K562 (cell line): ENCODE measurements around the gene PDPK1. TPM values are rescaled to one million over a fixed set of nuclear protein-coding genes. Genes with fewer than 3 reads are reported as not detected.

Experiments used
- ARID1B ChIP-seq: fragments of 450-650 bp; IDR thresholded peaks from 2 replicates; pipeline ENCODE4 v1.6.1; 2016; ENCODE audit warnings: antibody characterized with exemption, mild to moderate bottlenecking, inconsistent platforms
- ATF1 ChIP-seq, 2 experiments: fragments of 450-650 bp in 1 of 2; IDR thresholded peaks; 2 replicates each; pipeline ENCODE4 v1.6.1; 2016; ENCODE audit warnings: missing compliant biosample characterization in 1 of 2, missing genetic modification characterization in 1 of 2
- CBX1 ChIP-seq: sonication (generic); IDR thresholded peaks from 2 replicates; pipeline ENCODE4 v1.6.1; 2016; ENCODE audit warnings: antibody characterized with exemption, low read depth, mild to moderate bottlenecking
- CSDE1 ChIP-seq, 2 experiments: fragments of 450-650 bp; IDR thresholded peaks; 2 replicates each; pipeline ENCODE4 v1.6.1; 2016; ENCODE audit warnings: mild to moderate bottlenecking in 1 of 2
- DIDO1 ChIP-seq: fragments of 450-650 bp; IDR thresholded peaks from 2 replicates; pipeline ENCODE4 v1.6.1; 2016; ENCODE audit warnings: low read depth, missing biosample characterization, missing genetic modification characterization
- DLX4 ChIP-seq: fragments of 250-450 bp; sonication (Bioruptor Pico); IDR thresholded peaks from 2 replicates; pipeline ENCODE4 v1.6.1; 2021; ENCODE audit warnings: mild to moderate bottlenecking
- LARP7 ChIP-seq: fragments of 450-650 bp; IDR thresholded peaks from 2 replicates; pipeline ENCODE4 v1.6.1; 2016
- NCOA1 ChIP-seq: fragments of 450-650 bp; IDR thresholded peaks from 2 replicates; pipeline ENCODE4 v1.6.1; 2016; ENCODE audit warnings: low read depth
- NR2C1 ChIP-seq, 2 experiments: fragments of 450-650 bp; IDR thresholded peaks; 2 replicates each; pipeline ENCODE4 v1.6.1; 2017; ENCODE audit warnings: mild to moderate bottlenecking in 2 of 2, antibody characterized with exemption in 1 of 2, inconsistent platforms in 1 of 2, missing compliant biosample characterization in 1 of 2, missing genetic modification characterization in 1 of 2
- NR2F6 ChIP-seq: fragments of 450-650 bp; formaldehyde crosslinking; IDR thresholded peaks from 2 replicates; pipeline ENCODE4 v1.4.0; 2020; ENCODE audit warnings: mild to moderate bottlenecking
- PHB2 ChIP-seq: fragments of 450-650 bp; IDR thresholded peaks from 2 replicates; pipeline ENCODE4 v1.6.1; 2017; ENCODE audit warnings: low read depth
- RCOR1 ChIP-seq, 2 experiments: IDR thresholded peaks; 2 replicates each; pipeline ENCODE4 v1.6.1; 2012; ENCODE audit warnings: low read depth in 2 of 2, low read length in 2 of 2, borderline replicate concordance in 1 of 2, improper control_type of control experiment in 1 of 2
- SMAD2 ChIP-seq: fragments of 150-350 bp; IDR thresholded peaks from 2 replicates; pipeline ENCODE4 v1.6.1; 2014; ENCODE audit warnings: low read depth, mild to moderate bottlenecking, low read length
- SMARCA4 ChIP-seq: fragments of 450-650 bp; IDR thresholded peaks from 2 replicates; pipeline ENCODE4 v1.6.1; 2016
- SNIP1 ChIP-seq: fragments of 450-650 bp; IDR thresholded peaks from 2 replicates; pipeline ENCODE4 v1.7.1; 2017; ENCODE audit warnings: low read depth, mild to moderate bottlenecking
- SNRNP70 ChIP-seq: fragments of 200-400 bp; formaldehyde crosslinking; optimal IDR thresholded peaks from 2 replicates; pipeline ENCODE3; 2017; ENCODE audit warnings: low read depth, low read length
- TAL1 ChIP-seq: fragments of 450-650 bp; IDR thresholded peaks from 2 replicates; pipeline ENCODE4 v1.6.1; 2016; ENCODE audit warnings: mild to moderate bottlenecking
- TARDBP ChIP-seq: fragments of 450-650 bp; IDR thresholded peaks from 2 replicates; pipeline ENCODE4 v1.6.1; 2016
- TCF15 ChIP-seq: fragments of 250-450 bp; sonication (Bioruptor Pico); IDR thresholded peaks from 2 replicates; pipeline ENCODE4 v1.8.0; 2022; ENCODE audit warnings: moderate library complexity, mild to moderate bottlenecking, inconsistent platforms
- TCF7L2 ChIP-seq: fragments of 150-350 bp; IDR thresholded peaks from 2 replicates; pipeline ENCODE4 v1.6.1; 2016; ENCODE audit warnings: low read depth, mild to moderate bottlenecking, low read length, moderate library complexity
- UBTF ChIP-seq, 2 experiments: IDR thresholded peaks; 2 replicates each; pipeline ENCODE4 v1.6.1; 2012; ENCODE audit warnings: improper control_type of control experiment in 2 of 2, low read depth in 2 of 2, low read length in 2 of 2, borderline replicate concordance in 1 of 2
- ZBTB26 ChIP-seq: fragments of 450-650 bp; formaldehyde crosslinking; IDR thresholded peaks from 2 replicates; pipeline ENCODE4 v1.4.0; 2022; ENCODE audit warnings: missing genetic modification characterization
- ZBTB7A ChIP-seq: IDR thresholded peaks from 2 replicates; pipeline ENCODE4 v1.6.1; 2011; ENCODE audit warnings: low read depth, mild to moderate bottlenecking, low read length, moderate library complexity, borderline replicate concordance; ENCODE audit not compliant: control insufficient read depth
- ZFP36 ChIP-seq: fragments of 150-350 bp; IDR thresholded peaks from 2 replicates; pipeline ENCODE4 v1.6.1; 2018; ENCODE audit warnings: low read length, low read depth; ENCODE audit not compliant: partially characterized antibody
- ZNF24 ChIP-seq: fragments of 450-650 bp; IDR thresholded peaks from 2 replicates; pipeline ENCODE4 v1.6.1; 2016
- ZNF717 ChIP-seq: fragments of 250-450 bp; sonication (Bioruptor Pico); IDR thresholded peaks from 2 replicates; pipeline ENCODE4 v1.5.0; 2021
- polyA plus RNA-seq, 8 experiments: library from polyadenylated mRNA; depleted of rRNA in 4 of 8; stranded (reverse) in 5 of 8; unstranded in 3 of 8; fragments of >200 nt; fragmentation: Nextera tagmentation in 2 of 8; fragmentation: Illumina TruSeq in 1 of 8; extraction: Ambion mirVana in 2 of 8; extraction: Trizol in 1 of 8; gene quantifications; 2 replicates each; pipeline versions ENCODE4 v1.2.1 to v1.2.3, GENCODE V29; 2011 to 2014; ENCODE audit warnings: inconsistent platforms in 1 of 8, missing spikeins in 1 of 8
- total RNA-seq, 7 experiments: library from RNA; depleted of rRNA in 6 of 7; stranded (reverse); fragments of >200 nt in 6 of 7; fragmentation: Illumina TruSeq in 2 of 7; extraction: Trizol in 2 of 7; gene quantifications; 2 replicates each; pipeline versions ENCODE4 v1.2.1 to v1.2.3, GENCODE V29; 2011 to 2021; ENCODE audit warnings: low replicate concordance in 1 of 7

PDPK1 gene
- total and polyA plus RNA-seq, 9 of the 15 experiments (the other 6 are each of a cell fraction or from before 2014, with no cell fraction given): 4.0 to 37.2 (median 18.7) TPM

GRCh38 chr16:2531696-2532493 is 5.9 kb upstream of the PDPK1 start (continued):
- TF ChIP-seq CBX1 (peak; percentile 52; the same call in 1 of the 2 replicates), ZBTB7A (peak; percentile 71; the same call in 1 of the 2 replicates), SNRNP70 (no peak), UBTF (IDR thresholded peaks at IDR 0.05; ENCODE audit: borderline replicate concordance in 1 of 2, low read depth in 2 of 2, low read length in 2 of 2) (peak in 1 of 2 experiments; percentile 60; a peak in 1 of 4 replicates), TCF7L2 (no peak), PHB2 (no peak), TCF15 (CRISPR knock-in tag) (no peak), NCOA1 (no peak), SMAD2 (no peak), ZBTB26 (no peak), SNIP1 (no peak), DIDO1 (no peak), TARDBP (no peak), ZNF717 (no peak), TAL1 (no peak), ARID1B (no peak), DLX4 (CRISPR knock-in tag) (no peak), LARP7 (no peak), CSDE1 (IDR thresholded peaks at IDR 0.05) (no peak), ZFP36 (no peak), ATF1 (CRISPR knock-in tag; IDR thresholded peaks at IDR 0.05) (peak; percentile 41; the same call in 1 of the 2 replicates), ATF1 (tag; IDR thresholded peaks at IDR 0.05) (peak; percentile 87), NR2C1 (IDR thresholded peaks at IDR 0.05) (no peak), NR2C1 (tag; IDR thresholded peaks at IDR 0.05) (no peak), SMARCA4 (no peak), NR2F6 (no peak), RCOR1 (IDR thresholded peaks at IDR 0.05; ENCODE audit: borderline replicate concordance in 1 of 2, low read depth in 2 of 2, low read length in 2 of 2) (peak in 1 of 2 experiments; percentile 42; a peak in 1 of 4 replicates), ZNF24 (no peak)
